Measurements from ENCODE around the gene GPATCH1.
"Not testable (repeated sequence)": the region's sequence is repeated elsewhere in the genome, so short reads cannot be mapped to it uniquely, and the experiment has no call there.

GPATCH1 gene

GRCh38 chr19:33111587-33111986 is 30.6 kb downstream of the GPATCH1 start:
- no peak for DNase-seq (ENCODE audit: low spot score)
- in situ Hi-C loops (cut with MboI; ENCODE audit: low sequenced_read_pairs, unreplicated experiment): loop anchor here (10.0 kb wide), 1 partner anchor 137 kb away; the partner anchor contains the start of genes CEP89 and FAAP24
- TF ChIP-seq, protein P1, sequence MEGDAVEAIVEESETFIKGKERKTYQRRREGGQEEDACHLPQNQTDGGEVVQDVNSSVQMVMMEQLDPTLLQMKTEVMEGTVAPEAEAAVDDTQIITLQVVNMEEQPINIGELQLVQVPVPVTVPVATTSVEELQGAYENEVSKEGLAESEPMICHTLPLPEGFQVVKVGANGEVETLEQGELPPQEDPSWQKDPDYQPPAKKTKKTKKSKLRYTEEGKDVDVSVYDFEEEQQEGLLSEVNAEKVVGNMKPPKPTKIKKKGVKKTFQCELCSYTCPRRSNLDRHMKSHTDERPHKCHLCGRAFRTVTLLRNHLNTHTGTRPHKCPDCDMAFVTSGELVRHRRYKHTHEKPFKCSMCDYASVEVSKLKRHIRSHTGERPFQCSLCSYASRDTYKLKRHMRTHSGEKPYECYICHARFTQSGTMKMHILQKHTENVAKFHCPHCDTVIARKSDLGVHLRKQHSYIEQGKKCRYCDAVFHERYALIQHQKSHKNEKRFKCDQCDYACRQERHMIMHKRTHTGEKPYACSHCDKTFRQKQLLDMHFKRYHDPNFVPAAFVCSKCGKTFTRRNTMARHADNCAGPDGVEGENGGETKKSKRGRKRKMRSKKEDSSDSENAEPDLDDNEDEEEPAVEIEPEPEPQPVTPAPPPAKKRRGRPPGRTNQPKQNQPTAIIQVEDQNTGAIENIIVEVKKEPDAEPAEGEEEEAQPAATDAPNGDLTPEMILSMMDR (IDR thresholded peaks at IDR 0.05; ENCODE audit: borderline replicate concordance, control extremely low read depth, extremely low read depth, insufficient read depth, missing control alignments): no peak

DNA sequence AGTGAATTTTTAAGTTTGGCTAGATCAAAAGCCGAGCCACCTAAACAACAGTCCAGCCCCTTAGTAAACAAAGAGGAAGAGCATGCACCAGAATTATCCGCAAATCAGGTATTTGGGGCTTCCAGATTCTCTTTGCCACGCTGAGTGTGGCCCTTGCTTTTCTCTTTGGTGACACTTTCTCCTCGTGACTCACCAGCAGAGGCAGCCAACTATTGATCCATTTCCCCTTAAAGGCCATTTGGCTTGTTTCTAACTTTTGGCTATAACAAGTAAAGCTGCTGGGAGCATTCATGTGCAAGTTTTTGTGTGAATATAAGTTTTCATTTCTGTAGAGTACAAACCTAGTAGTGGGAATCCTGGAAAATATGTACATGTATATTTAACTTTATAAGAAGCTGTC is 33.3 kb downstream of the GPATCH1 start:
- DNase-seq (ENCODE audit: low spot score): no peak
- in situ Hi-C loops (cut with MboI; ENCODE audit: low sequenced_read_pairs, unreplicated experiment): loop anchor here (10.0 kb wide), 1 partner anchor 140 kb away; the partner anchor contains the start of genes CEP89 and FAAP24
- TF ChIP-seq, protein P1 (IDR thresholded peaks at IDR 0.05; ENCODE audit: borderline replicate concordance, control extremely low read depth, extremely low read depth, insufficient read depth, missing control alignments): no peak

DNA sequence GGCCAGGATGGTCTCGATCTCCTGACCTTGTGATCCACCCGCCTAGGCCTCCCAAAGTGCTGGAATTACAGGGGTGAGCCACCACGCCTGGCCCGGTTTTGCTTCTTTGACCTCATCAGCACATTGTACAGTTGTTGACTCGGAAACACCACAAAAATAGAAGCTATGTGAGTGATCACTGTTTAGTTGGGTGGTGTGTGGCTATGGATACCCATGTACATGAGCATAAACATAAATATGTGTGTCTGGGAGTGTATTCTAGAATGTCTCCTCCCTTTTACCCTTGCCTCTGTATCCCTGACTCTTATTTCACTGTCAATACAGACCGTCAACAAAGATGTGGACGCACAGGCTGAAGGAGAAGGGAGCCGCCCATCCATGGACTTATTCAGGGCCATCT is 36.5 kb downstream of the GPATCH1 start:
- in situ Hi-C loops (cut with MboI; ENCODE audit: low sequenced_read_pairs, unreplicated experiment): loop anchor here (10.0 kb wide), 1 partner anchor 143 kb away; the partner anchor contains the start of genes CEP89 and FAAP24
- no peak for DNase-seq (ENCODE audit: low spot score)
- TF ChIP-seq, protein P1 (IDR thresholded peaks at IDR 0.05; ENCODE audit: borderline replicate concordance, control extremely low read depth, extremely low read depth, insufficient read depth, missing control alignments): no peak

GRCh38 chr19:33118643-33119042 is 37.7 kb downstream of the GPATCH1 start:
- no peak for DNase-seq (ENCODE audit: low spot score)
- in situ Hi-C loops (cut with MboI; ENCODE audit: low sequenced_read_pairs, unreplicated experiment): loop anchor here (10.0 kb wide), 1 partner anchor 144 kb away; the partner anchor contains the start of genes CEP89 and FAAP24

DNA sequence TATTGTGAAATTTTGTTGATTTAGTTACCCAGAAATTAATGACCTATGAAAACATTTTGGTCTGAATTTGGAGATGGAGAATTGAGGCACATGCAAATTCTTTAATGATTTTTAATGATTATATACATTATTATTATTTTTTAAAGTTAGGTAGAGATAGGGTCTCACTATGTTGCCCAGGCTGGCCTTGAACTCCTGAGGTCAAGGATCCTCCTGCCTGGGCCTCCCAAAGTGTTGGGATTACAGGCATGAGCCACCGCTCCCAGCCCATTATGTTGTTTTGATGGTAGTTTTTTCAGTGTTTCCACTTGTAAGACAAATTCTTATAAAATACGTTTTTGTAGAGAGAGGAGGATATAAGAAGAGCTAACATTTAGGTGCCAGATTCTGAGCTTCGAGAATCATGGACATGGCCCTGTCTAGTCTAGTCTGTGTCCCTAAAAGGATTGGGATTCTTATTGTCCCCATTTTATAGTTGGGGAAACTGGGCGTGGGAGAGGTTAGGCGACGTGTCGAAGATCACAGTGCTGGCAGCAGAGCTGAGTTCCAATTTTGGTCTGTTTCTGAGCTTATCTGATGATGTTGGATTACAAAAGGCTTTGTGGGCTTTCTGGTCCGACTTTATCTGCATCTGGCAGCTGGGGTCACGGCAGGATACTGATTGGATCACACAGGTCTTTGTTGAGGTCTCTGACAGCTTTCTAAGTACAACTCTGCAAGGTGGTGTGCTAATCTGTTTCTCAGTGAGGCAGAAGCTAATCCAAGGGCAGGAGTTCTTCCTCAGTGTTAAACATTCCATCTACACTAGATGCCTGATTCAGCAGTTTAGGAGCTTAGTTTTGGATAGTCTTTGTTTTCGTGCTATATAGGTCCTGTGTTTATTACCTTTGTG is 43.5 kb downstream of the GPATCH1 start:
- in situ Hi-C loops (cut with MboI; ENCODE audit: low sequenced_read_pairs, unreplicated experiment): no loop called here
- TF ChIP-seq, protein P1 (IDR thresholded peaks at IDR 0.05; ENCODE audit: borderline replicate concordance, control extremely low read depth, extremely low read depth, insufficient read depth, missing control alignments): no peak
- no peak for DNase-seq (ENCODE audit: low spot score)

More at GRCh38 chr19:33118643-33119042, 37.7 kb downstream of the GPATCH1 start:
- TF ChIP-seq, protein P1 (IDR thresholded peaks at IDR 0.05; ENCODE audit: borderline replicate concordance, control extremely low read depth, extremely low read depth, insufficient read depth, missing control alignments): no peak

DNA sequence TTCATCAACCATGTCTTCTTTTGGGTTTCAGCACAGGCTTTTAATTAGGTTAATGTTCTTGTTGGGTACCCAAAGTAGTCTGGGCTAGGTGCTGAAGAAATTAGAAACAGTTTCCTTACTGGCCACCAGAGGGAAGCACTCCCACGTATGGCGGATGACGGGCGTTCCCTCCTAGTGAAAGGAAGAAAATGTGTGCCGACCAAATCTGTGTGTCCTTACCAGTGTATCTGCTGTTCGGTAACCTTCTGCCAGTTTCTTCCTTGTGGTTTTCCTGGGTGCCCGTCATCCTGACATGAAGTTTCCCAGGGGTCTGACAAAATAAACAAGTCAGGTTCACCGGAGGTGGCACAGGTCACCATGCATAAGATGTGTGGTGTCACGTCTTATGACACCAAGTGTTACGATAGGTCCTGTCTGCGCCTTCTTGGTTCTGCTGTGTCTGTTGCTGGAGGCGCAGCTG is 45.0 kb downstream of the GPATCH1 start:
- DNase-seq (ENCODE audit: low spot score): peak; percentile 83

DNA sequence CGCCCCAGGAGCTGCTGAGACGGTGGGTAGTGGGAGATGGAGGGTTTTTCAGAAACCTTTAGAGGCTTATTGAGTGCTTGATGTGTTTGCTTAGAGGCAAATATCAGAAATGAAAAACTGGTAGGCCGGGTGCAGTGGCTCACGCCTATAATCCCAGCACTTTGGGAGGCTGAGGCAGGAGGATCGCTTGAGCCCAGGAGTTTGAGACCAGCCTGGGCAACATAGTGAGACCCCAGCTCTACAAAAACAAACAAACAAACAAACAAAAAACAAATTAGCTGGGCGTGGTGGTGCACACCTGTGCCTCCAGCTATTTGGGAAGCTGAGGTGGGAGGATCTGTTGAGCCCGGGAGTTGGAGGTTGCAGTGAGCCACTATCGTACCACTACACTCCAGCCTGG is 45.7 kb downstream of the GPATCH1 start:
- DNase-seq (ENCODE audit: low spot score); in situ Hi-C loops (cut with MboI; ENCODE audit: low sequenced_read_pairs, unreplicated experiment): not testable (repeated sequence)

More for the DNA sequence above, 45.0 kb downstream of the GPATCH1 start:
- in situ Hi-C loops (cut with MboI; ENCODE audit: low sequenced_read_pairs, unreplicated experiment): no loop called here
- TF ChIP-seq, protein P1 (IDR thresholded peaks at IDR 0.05; ENCODE audit: borderline replicate concordance, control extremely low read depth, extremely low read depth, insufficient read depth, missing control alignments): peak; percentile 67

Measured in GM13976 (cell line).